Activated CD8-positive, alpha-beta memory T cell treated with anti-CD3 and anti-CD28 coated beads, Interleukin-2, amount 50 U/mL, for 1 hour (primary cell): ENCODE measurements around the gene GRM8.
"Not testable (repeated sequence)": the region's sequence is repeated elsewhere in the genome, so short reads cannot be mapped to it uniquely, and the experiment has no call there.

Experiments used
- DNase-seq: peaks from one replicate; pipeline ENCODE4 v3.0.0-alpha.2; 2020; ENCODE audit errors: extremely low read depth

Gene GRM8

DNA sequence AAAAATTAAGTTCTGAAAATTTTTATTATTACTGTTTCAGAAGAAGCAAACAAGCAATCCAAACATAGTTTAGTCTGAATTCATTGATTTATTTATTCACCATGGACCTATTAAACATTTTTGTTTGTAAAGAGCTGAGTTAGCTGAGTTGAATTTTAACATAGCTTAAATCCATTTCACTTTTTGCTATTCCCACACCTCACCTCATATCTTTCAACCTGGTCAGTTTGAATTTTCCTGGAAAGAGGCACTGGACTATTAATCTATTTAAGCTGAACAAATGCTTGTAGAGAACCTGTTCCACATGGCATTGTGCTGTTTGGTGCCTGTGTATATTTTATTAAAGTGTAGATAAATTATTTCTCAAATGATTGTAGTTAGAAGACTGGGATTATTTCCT lies 344.2 kb downstream of the GRM8 start:
- DNase-seq, result not testable (repeated sequence)

DNA sequence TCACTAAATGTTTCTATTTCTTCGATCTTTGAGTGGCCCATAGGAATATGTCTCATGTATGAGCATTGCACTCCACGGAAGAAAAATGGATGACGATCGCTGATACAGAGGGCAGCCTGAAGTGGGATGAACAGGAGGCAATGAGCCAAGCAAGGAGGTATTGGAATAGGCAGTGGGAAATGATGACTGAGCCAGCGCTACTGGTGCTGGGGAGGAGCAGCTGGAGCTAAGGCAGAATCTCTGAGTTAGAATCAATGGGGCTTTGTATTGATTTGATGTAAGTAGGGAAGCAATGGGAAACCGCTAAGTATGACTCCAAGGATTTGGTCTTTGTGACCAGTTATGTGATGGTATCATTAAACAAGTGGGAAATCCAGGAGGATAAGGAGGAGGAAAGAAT lies 345.1 kb downstream of the GRM8 start:
- DNase-seq, result not testable (repeated sequence)

DNA sequence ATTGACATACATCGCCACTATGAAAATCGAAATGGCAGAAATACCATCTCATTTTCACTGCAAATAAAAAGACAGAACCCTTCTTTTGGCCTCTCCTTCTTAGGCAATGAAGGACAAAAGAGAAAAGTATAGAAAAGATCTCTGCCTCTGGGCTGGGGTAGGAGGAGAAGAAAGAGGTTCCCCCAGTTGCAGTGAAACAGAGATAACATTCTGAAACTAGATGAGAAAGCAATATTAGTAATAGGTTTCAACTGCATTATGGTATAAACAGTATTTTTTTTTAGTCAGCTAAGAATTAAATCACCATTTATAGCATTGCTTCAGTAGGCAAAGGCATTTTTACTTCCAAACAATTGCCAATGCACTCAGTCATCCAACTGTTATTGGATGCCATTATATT lies 347.5 kb downstream of the GRM8 start:
- DNase-seq, result not testable (repeated sequence)

DNA sequence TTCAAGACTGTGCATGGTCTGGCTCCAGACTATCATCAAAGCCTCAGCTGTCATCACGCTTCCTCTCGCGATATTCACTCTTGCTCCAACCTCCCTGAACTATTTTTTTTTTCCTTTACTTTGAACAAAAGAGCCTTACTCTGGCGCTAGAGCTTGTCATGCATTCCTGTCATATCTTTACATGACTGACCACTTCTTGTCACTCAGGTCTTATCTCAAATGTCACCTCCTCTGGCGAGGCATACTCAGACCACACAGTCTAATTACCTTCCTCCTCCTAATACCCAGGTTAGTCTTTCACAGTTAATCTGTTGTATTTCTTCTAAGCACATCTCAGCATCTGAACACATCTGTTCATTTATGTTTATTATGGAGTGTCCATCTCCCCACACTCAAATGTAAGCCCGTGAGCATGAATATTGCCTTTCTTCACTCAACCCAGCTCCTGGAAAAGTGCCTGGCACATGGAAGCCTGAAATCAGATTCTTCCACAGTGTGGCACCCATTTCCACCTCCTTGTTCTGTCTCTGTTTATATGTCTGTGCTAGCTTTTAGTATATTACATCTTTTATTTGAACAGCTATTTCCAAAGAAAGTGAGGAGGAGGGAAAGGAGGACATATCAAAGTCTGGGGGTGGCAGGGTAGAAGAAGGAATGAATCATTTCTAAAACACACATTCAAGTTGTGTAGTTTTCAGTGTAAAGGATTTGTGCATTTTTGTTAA lies 351.5 kb downstream of the GRM8 start:
- DNase-seq, result not testable (repeated sequence)

DNA sequence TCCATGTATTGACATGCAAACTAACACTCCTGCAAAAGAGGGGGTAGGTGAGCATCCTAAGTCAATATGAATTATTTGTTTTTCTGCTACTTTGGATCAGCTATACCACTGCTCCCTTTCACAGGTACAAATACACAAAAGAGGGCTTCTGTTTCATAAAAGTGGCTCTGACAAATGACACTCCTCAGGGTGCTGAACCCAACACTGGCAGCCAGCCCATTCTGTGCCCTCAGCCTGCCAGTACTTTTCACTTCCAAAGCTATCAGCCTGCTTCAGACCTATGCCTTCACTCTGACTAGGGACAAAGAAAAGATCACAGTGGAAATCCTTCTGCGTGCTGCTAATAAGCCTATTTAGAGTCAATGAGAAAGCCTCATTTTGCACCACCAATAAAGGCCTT lies 364.8 kb downstream of the GRM8 start:
- DNase-seq, result not testable (repeated sequence)

DNA sequence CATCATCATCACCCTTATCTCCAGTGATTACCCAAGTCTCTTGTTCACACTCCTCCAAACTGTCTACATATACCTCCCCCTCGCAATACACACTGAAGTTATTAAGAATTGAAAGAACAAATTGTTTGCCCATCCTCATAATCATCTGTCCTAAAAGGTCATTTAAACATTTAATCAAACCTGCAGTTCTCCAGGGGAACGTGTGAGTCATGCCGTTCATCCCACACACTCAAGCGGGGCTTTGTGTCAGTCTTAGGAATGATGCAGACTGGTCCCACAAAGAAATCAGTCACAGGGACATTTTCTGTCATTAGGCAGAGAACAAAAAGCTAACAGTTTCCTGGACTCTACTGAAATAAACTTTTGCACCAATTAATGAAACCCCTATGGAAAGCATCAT lies 365.2 kb downstream of the GRM8 start:
- not testable (repeated sequence) for DNase-seq

DNA sequence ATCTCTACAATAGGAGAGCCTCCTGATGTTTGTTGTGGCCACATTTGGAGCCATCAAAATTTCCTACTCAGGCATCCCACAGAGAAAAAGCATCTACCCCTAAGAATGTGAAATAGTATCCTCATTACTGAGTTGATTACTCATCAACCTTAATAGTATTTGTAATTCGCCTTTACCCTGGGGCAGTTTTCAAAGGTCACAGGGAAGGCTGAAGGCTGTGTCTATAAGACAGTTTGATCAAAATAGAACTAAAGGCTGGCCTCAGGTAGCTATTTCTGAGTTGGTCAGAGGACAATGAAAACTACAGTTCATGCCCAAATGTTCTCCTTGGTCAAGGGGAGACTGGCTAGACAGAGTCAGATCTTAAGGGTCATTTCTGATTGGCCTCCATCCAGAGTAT lies 370.0 kb downstream of the GRM8 start:
- not testable (repeated sequence) for DNase-seq

DNA sequence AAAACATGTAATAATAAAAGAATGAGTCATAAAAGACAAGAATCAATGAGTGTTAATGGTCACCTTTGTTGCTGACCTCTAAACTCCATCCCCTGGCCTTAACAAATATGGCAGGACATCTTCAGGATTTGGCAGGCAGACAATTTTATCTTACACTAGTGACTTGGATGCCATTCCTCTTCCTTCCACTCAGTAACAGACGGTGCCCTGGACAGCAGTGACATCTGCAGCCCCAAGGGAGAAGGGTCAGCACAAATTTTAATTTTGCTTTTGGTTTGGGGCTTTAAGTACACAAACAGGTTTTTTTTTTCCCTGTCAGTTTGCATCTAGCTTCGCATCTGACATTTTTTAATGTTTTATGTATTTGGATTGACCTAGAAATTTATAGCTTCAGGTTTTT lies 370.8 kb downstream of the GRM8 start:
- DNase-seq, result not testable (repeated sequence)

DNA sequence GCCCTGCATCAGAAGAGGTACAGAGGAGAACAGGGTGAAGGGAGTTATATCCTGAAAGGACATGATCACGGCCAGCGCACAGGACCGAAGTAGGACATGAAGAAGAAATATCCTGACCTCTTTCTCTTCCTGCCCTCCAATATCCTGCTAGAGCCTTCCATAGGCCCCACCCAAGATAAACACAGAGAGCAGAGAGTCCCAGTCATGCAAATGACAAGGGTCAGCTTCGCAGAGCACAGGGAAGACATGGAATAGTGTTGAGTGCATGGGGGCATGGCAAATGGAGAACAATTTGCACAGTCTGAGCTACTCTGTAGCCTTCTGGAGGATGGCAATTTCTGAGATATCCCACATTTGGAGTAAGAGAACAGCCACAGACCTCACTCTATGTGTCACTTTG lies 371.4 kb downstream of the GRM8 start:
- no peak for DNase-seq

DNA sequence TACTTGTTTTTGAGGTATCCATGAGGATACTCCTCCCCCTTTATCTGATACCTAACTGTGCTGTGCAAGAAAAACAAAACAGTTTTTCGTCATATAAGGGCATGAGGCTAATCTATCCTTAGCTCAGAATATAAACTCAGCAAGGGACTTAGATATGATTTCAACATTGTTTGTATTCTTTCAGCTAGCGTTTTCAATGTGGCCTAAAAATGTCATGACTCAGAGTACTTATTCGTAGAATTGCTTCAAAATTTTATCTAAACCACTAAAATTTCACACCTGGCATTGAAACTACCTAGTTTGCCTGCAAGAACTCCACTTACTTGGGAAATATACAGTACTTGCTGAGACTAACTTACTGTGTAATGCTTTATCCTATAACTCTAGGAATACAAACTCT lies 376.2 kb downstream of the GRM8 start:
- not testable (repeated sequence) for DNase-seq

DNA sequence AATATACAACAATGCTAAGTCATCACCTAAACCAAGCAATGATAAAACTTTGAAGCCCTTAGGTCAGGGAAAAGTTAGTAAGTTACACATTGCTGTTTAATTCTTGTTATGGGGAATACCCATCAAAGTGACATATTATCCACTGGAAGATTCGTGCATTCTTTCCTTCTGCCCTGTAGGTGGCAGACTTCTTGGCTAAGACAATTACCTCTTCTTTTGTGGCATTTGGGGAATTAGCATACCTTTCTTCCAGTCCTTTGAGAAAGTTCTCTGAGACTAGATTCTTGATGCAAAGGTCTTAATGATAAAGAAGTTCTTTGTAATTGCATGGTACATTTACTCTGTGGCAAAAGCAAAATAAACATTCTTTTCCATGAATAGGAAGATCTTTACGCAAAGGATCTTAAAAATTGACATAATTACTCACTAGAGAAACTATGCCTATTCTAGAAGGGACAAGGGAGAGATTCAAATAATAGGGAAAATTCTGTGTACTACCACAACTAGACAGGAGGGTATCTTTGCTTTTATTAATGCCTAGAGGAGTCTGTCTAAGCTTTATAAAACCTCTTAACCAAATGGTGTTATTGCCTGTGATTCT lies 395.9 kb downstream of the GRM8 start:
- DNase-seq, result no peak

DNA sequence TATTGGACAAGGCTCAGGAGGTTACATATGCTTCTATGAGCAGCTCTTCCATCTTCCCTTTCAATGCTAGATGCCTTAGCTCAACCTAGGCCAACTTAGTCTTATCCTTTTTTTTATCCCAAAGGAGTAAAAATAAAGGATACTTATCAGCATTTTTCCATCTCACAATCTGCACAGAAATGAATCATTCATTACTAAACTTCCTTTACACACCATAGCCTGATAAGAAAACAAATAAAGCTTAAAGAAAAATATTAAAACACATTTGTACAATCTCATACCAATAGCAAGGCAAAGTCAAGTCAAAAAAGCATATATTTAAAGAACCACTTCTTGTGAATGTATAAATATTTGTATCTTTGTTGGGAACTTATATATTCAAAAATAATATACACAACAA lies 407.4 kb downstream of the GRM8 start:
- DNase-seq, result no peak

DNA sequence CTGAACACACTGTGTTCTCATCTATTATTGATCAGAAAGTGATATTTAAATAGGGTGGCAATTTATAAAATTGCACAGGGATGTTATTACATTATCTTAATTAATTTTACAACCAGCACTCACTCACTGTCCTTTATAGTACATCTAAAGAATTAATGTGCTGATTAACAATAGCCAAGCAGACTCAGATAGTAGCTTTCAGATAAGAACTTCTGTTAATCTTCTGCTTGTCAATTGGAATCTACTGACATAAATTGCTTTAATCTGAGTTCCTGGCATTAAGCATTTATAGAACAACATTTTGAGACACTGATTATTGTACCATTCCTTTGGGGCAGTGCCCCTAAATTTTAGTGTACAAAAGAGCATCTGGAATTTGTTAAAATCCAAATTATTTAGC lies 408.9 kb downstream of the GRM8 start:
- DNase-seq, result no peak

DNA sequence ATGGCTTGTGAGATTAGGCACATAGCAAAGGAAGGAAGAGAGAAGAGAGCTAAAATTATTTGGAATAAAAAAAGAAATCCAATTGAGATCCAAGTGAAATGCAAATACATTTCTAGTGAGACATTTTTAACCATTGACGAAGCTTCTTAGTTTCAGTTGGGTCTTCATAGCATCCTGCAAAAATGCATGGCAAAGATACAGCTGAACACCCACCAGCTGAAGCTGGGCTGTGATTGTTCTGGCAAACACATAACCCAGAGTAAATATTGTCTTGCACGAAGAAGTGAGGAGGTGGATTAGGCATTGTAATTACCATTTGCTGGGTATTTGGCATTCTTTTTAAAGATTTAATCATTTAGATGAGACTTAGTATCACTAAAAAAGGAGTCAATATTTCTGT lies 409.4 kb downstream of the GRM8 start:
- no peak for DNase-seq

DNA sequence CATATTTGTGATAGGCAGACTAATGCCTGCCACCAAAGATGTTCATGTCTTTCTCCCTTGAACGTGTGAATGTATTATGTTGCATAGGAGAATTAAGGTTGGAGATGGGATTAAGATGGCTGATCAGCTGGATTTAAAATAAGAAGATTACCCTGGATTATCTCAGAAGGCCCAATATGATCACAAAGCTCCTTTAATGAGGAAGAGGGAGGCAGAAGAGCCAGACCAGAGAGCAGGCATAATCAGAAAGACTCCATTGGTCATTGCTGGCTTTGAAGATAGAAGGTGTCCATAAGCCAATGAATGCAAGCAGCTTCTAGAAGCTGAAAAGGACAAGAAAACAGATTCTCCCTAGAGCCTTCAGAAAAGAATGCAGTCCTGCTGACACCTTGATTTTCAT lies 410.3 kb downstream of the GRM8 start:
- DNase-seq, result no peak

DNA sequence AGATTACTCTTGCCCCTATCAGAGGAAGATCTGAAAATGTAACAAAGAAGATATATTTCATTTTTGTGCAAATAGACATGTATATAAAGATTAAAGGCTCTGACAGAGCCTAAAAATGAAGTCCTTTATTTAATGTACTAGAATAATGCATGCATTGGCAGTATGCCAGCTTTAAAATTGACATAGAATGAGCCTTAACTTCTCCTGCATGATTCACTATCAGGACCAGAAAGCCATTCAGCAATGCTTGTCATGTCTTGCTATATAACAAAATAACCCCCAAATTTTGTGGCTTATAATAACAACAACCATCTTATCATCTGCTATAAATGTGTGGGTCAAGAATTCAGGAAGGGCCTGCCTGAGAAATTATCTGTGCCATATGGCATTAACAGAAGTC lies 411.9 kb downstream of the GRM8 start:
- DNase-seq, result no peak

DNA sequence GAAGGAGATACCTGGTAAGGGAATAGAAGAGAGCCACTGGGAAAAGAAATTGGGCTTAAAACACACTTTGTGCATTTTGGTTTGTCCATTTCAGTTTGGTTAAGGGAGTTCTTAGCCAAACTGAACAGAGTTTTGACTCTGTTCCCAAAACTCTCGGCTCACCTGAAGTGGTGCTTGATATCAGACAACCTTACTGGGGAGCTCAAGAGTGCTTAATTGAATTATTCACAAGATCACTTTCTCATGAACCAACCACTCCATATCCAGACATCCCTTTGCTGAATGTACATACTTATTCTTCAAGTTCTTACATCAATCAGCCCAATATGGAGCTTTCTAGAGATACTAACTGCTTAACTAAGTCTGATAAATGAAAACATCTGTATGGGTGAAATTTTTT lies 413.1 kb downstream of the GRM8 start:
- no peak for DNase-seq

DNA sequence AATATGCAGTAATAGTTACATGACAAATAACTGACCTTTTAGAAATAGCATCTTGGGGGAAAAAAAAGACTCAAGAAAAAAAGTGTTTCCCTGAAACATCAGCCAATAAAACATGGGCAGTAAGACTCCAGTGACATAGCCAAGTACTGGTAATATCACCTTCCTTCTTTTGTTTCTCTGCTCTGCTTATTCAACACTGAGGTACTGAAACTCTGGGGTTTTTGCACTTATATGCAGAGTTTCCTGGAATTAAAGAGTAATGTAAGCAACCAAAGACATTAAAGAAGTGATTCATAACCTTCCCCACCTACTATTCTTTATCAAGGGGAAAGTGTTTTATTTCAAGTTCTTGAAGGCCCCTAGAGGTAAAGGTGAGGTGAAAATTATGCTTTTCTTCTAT lies 414.5 kb downstream of the GRM8 start:
- no peak for DNase-seq

DNA sequence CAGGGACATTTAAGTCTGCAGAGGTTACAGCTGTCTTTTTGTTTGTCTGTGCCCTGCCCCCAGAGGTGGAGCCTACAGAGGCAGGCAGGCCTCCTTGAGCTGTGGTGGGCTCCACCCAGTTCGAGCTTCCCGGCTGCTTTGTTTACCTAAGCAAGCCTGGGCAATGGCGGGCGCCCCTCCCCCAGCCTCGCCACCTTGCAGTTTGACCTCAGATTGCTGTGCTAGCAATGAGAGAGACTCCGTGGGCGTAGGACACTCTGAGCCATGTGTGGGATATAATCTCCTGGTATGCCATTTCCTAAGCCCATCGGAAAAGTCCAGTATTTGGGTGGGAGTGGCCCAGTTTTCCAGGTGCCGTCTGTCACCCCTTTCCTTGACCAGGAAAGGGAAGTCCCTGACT lies 421.5 kb downstream of the GRM8 start:
- not testable (repeated sequence) for DNase-seq

DNA sequence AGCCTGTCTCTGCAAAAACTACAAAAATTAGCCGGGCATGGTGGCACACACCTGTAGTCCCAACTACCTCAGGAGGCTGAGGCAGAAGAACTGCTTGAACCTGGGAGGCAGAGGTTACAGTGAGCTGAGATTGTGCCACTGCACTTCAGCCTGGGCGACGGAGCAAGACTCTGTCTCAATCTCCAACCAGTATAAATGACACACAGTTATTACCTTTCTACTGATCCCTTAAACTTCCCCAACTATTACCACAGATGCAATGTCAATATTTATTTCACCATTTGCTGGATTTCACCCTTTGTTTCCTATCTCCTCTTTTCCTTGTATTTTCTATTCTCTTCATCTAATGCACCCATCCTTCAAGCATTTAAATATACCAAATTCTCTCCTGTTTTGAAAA lies 431.8 kb downstream of the GRM8 start:
- no peak for DNase-seq

DNA sequence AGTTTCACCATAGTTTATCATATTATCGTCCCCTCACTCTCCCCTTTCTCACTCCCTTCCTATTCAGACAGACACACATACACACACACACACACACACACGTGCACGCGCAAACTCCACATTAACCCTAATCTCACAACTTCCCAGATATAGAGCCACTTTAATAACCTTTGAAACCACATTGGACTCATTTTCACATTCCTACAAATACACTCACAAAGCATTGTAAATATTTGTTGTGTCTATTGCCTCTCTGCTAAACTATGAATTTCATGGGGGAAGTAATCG lies 433.6 kb downstream of the GRM8 start:
- no peak for DNase-seq

DNA sequence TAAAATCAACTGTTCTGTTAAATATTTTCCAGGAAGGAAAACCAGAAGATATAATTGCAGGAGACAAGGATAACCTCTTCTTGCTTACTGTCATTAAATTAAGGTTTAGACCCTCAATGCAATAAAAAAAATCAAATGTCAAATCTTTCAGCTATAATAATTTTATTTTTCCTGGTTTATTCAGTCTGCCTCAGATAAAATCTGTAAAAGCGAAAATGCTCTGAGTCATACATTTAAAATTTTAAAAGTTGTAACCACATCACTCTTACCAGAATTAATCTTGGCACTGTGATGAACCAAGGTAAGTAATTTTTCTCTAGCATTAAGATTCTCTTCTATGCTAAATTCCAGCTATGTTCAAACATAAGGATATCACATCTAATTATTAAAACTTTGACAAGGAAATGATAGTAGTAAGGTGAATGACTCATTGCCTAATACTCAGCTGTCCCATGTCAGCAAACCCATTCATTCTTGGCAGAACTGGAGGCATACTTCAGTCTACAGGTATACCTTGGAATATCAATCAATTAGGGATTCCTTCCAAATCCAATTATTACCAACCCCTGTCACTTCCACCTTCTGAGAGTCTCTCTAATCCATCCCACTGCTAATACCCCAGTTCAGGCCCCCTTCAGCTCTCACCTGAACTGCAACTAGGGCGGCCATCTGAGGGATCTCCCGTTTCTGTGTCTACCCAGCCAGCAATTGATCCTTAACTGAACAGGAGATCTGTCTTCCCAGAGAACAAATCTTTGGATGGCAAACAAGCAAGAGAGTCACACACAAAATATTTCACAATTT lies 434.1 kb downstream of the GRM8 start:
- DNase-seq, result no peak

DNA sequence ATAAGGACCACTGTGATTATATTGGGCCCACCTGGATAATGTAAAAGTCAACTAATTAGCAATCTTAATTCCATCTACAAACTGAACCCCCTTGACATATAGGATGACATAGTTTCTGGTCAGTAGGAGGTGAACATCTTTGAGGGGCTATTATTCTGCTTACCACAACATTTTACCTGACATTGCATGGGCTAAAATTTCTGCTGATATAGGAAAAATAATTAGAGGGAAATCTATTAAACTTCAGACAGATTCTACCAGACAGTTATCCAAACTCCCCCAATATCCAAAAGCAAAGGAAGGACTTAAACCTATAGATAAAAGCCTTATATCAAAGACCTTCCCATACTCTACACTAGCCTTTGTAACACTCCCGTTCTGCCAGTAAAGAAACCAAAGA lies 443.6 kb downstream of the GRM8 start:
- no peak for DNase-seq
